ENCODE results near the gene SMARCA2. TPM values are rescaled to one million over a fixed set of nuclear protein-coding genes. Genes with fewer than 3 reads are reported as not detected.

The SMARCA2 gene
- total RNA-seq, 1 donor from 2014 or later: 191 TPM

- intact Hi-C loops (cut with micrococcal nuclease): no loop called here
These were observed 220.5 kb downstream of the SMARCA2 start for GRCh38 chr9:2235623-2236022.

GRCh38 chr9:2236850-2237249, 221.7 kb downstream of the SMARCA2 start:
- intact Hi-C loops (cut with micrococcal nuclease): no loop called here

DNA sequence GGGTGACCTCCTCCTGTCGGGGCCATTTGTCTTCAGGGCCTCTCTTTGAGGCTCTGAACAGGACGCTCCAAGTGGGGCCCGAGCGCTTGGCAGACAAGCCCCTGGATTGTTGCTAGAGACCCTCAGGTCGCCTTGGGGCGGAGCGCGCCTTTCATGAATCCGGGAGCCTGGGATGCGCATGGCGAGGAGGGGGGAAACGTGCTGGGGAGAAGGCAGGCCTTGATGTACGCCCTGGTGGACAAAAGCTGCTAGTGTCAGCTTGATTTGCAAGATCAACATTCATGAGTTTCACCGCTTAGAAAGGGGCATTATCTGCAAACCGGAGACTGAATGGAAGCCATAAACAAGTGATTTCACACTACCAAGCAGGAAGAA, 226.3 kb downstream of the SMARCA2 start:
- intact Hi-C loops (cut with micrococcal nuclease): loop anchor here (5.0 kb wide), 1 partner anchor 601 kb away; the partner anchor contains the start of gene PUM3

DNA sequence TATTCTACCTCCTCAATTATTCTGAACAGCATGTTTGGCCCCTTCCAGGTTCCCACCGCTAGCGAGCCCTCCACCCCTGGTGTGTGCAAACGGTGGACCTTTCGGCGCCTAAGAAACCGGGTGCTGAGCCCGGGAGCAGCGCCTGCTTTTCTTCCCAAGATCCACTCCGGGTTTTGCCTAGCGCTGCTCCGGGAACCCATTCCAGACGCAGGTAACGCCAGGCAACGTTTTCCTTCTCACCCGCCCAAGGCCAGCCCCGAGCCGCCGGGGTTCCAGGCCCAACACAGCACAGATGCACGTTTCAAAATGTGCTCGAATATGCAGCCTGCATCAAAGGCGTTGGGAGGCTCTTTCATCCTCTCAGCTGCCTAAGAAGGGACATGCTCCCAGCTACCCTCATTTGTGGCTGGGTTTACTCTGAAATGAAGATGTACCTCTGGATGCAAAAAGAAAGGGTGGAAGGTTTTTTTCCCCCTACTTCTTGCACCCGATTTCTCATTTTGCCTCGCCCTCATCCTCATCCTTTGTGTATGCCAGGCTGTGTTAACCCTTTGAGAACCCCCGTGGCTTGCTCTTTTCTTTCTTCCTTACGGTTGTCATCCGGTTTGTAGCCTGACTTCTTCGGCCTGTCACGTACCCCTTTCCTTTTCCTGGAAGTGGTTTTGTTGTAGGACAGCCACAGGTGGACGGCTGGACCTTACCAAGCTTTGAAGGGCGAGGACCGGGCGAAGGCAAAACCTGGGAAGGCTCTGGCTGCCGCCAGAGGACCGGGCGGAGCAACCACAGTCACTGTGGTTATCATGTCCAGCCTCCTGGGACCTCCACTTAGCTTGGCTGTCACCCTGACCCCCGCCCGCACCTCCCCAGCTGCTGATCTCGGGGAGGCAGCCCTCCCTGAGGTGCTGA, 226.9 kb downstream of the SMARCA2 start:
- intact Hi-C loops (cut with micrococcal nuclease): loop anchor here (1.0 to 5.0 kb wide), 2 partner anchors 84 to 600 kb away; partner anchors contain the start of gene PUM3

DNA sequence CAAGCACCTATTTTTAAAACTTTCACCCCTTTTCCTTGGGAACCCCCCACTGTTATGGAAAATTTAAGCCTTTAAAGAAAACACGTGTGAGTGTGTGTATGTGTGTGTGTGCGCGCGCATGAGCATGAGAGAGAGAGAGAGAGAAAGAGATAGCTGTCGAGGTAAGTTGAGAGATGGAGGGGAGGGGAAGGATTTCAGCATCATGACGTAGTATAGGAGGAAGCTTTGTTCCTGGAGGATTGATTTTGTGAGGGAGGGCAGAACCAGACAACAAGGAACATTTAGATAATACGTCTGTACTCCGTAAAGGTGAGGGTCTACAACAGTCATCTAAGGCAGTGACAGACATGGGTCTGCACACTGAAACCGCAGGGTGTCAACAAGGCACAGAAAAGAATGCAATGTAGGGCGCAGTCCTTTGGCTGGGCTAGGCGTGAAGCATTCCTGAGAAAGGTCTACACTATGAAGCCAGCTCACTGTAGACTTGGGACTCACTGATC, 227.7 kb downstream of the SMARCA2 start:
- intact Hi-C loops (cut with micrococcal nuclease): loop anchor here (1.0 to 5.0 kb wide), 2 partner anchors 85 to 599 kb away; partner anchors contain the start of gene PUM3

All from T-helper 2 cell treated with Interferon-gamma antibody and Interleukin-4, amounts not matched to agents 100 ng/mL and 5 ng/mL, for 36 hours (primary cell).